ENCODE results near the gene CYSRT1.

- no peak for TF ChIP-seq FOXM1 (IDR thresholded peaks at IDR 0.05; ENCODE audit: borderline replicate concordance)
- no peak for TF ChIP-seq NFRKB (IDR thresholded peaks at IDR 0.05)
- no peak for TF ChIP-seq HDGF (IDR thresholded peaks at IDR 0.05; ENCODE audit: borderline replicate concordance)
- no peak for TF ChIP-seq PKNOX1 (IDR thresholded peaks at IDR 0.05)
- no peak for TF ChIP-seq BHLHE40 (IDR thresholded peaks at IDR 0.05; ENCODE audit: borderline replicate concordance)
- TF ChIP-seq ZNF384 (IDR thresholded peaks at IDR 0.05) = no peak
Measured at GRCh38 chr9:137188086-137188489, 36.9 kb upstream of the CYSRT1 start.

All from HEK293T (cell line).